Measurements from ENCODE around the gene HRCT1.

DNA sequence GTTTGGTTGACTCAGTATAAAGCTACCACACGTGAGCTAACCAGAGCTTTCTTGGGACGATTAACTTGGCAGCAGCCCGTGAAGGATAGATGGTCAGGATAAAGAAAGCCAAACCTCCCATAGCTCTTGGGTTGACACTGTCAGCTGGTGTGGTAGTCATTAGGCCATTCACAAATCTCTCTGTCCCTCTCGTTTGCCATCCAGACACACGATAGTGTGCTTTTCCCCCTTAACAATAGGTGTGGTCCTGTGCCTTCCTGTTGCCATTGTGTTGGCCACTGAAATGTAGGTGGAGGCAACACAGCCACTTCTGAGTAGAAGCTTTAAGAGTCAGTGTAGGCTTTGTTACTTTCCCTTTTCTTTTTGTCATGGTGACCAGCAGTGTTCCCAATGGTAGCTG lies 47.5 kb upstream of the HRCT1 start:
- TF ChIP-seq CTCF (IDR thresholded peaks at IDR 0.05; ENCODE audit: poor library complexity, severe bottlenecking) = no peak
- TF ChIP-seq SMC3 (conservative IDR thresholded peaks at IDR 0.05; ENCODE audit: poor library complexity) = no peak
- no peak for TF ChIP-seq RAD21 (conservative IDR thresholded peaks at IDR 0.05)
- TF ChIP-seq EP300 (conservative IDR thresholded peaks at IDR 0.05; ENCODE audit: poor library complexity, severe bottlenecking) = no peak
- TF ChIP-seq POLR2AphosphoS5 (IDR thresholded peaks at IDR 0.05) = no peak
- no peak for TF ChIP-seq EZH2 (IDR thresholded peaks at IDR 0.05; ENCODE audit: borderline replicate concordance, insufficient read depth, low read length, poor library complexity, severe bottlenecking)
- TF ChIP-seq TAF1 (IDR thresholded peaks at IDR 0.05; ENCODE audit: low read depth) = no peak
- TF ChIP-seq, protein P1, sequence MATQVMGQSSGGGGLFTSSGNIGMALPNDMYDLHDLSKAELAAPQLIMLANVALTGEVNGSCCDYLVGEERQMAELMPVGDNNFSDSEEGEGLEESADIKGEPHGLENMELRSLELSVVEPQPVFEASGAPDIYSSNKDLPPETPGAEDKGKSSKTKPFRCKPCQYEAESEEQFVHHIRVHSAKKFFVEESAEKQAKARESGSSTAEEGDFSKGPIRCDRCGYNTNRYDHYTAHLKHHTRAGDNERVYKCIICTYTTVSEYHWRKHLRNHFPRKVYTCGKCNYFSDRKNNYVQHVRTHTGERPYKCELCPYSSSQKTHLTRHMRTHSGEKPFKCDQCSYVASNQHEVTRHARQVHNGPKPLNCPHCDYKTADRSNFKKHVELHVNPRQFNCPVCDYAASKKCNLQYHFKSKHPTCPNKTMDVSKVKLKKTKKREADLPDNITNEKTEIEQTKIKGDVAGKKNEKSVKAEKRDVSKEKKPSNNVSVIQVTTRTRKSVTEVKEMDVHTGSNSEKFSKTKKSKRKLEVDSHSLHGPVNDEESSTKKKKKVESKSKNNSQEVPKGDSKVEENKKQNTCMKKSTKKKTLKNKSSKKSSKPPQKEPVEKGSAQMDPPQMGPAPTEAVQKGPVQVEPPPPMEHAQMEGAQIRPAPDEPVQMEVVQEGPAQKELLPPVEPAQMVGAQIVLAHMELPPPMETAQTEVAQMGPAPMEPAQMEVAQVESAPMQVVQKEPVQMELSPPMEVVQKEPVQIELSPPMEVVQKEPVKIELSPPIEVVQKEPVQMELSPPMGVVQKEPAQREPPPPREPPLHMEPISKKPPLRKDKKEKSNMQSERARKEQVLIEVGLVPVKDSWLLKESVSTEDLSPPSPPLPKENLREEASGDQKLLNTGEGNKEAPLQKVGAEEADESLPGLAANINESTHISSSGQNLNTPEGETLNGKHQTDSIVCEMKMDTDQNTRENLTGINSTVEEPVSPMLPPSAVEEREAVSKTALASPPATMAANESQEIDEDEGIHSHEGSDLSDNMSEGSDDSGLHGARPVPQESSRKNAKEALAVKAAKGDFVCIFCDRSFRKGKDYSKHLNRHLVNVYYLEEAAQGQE (IDR thresholded peaks at IDR 0.05; ENCODE audit: borderline replicate concordance) = no peak
